Mononuclear cell (primary cell): ENCODE results near the gene C3orf52. TPM values are rescaled to one million over a fixed set of nuclear protein-coding genes. Genes with fewer than 3 reads are reported as not detected.

Source experiments
- H3K27me3 ChIP-seq: 2 replicates; pipeline ENCODE4 v1.6.0; 2011; ENCODE audit warnings: low read length, control low read depth; ENCODE audit not compliant: insufficient read depth
- H3K4me1 ChIP-seq: 2 replicates; pipeline ENCODE4 v1.5.1; 2011; ENCODE audit warnings: mild to moderate bottlenecking, low read length, control low read depth; ENCODE audit not compliant: insufficient read depth
- H3K4me3 ChIP-seq: 2 replicates; pipeline ENCODE4 v1.5.1; 2011; ENCODE audit warnings: mild to moderate bottlenecking, low read length, moderate library complexity
- H3K9me3 ChIP-seq: 2 replicates; pipeline ENCODE4 v1.5.1; 2011; ENCODE audit warnings: low read depth, mild to moderate bottlenecking, control low read depth, low read length
- total RNA-seq: library from RNA; depleted of rRNA; stranded (reverse); fragments of >200 nt; gene quantifications from one replicate; pipeline ENCODE4 v1.2.3, GENCODE V29; 2012

The C3orf52 gene
- total RNA-seq, 1 donor, result 1.3 TPM

- no peaks in the 10 kb centered on the region for H3K9me3 ChIP-seq
- H3K4me3 ChIP-seq, result no peak overlapping the region
- no peaks in the 10 kb centered on the region for H3K27me3 ChIP-seq
- peaks cover 54% of the 10 kb centered on the region for H3K4me1 ChIP-seq
Measured at GRCh38 chr3:112133626-112134334, 47.6 kb downstream of the C3orf52 start.

DNA sequence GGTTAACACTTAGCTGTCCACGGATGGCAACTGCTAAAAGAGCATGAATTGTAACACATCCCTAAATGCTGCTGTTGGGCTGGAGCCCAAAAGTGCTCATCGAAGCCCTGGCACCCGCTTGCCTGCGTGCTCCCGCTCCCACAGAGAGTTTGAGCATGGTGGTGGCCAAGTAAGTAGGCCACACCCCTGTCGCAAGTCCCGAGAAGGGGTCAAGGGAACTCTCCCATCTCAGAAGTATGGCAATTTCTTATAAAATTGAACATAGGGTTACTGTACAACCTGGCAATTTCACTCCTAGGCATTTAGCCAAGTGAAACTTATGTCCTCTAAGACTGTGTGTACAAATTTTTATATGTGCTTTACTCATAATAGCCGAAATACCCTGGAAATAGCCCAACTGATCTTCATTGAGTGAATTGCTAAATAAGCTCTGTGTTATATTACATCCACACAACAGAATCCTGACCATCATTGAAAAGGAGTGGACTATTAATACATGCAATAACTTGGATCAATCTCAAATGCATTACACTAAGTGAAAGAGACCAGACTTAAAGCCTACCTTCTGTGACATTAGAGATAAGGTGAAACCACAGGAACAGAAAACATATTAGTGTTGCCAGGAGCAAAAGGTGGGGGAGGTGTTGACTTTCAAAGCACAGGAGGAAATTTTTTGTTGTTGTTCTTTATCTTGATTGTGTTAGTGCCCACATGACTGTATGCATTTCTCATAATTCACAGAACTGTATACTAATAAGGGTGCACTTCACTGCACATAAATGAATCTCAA lies 48.3 kb downstream of the C3orf52 start:
- Histone ChIP-seq H3K9me3 (no peaks in the 10 kb centered on the region), H3K27me3 (no peaks in the 10 kb centered on the region), H3K4me1 (peaks cover 46% of the 10 kb centered on the region), H3K4me3 (no peak overlapping the region)

DNA sequence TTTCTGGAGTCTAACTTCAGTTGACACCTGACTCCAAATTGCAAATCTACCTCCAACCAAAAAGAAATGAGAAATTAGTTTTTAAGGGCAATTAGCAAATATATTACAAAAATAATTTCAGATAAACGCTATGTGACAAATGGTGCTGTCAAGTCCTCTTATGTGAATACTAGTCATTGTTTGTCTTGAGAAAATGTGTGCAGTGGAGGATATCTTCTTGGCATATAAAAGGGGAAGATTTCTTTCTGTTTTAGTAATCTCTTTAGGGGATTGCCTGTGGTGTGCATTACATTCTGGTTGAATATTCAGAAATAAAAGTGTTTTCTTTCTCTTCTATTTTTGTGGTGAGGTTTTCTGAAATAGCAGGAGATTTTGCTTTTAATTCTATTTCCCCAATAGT lies 49.9 kb downstream of the C3orf52 start:
- peaks cover 32% of the 10 kb centered on the region for H3K4me1 ChIP-seq
- no peak overlapping the region for H3K4me3 ChIP-seq
- H3K9me3 ChIP-seq, result no peaks in the 10 kb centered on the region
- no peaks in the 10 kb centered on the region for H3K27me3 ChIP-seq

- no peaks in the 10 kb centered on the region for H3K27me3 ChIP-seq
- H3K9me3 ChIP-seq, result no peaks in the 10 kb centered on the region
- peaks cover 26% of the 10 kb centered on the region for H3K4me1 ChIP-seq
- no peak overlapping the region for H3K4me3 ChIP-seq
Measured at GRCh38 chr3:112136959-112137693, 50.9 kb downstream of the C3orf52 start.

DNA sequence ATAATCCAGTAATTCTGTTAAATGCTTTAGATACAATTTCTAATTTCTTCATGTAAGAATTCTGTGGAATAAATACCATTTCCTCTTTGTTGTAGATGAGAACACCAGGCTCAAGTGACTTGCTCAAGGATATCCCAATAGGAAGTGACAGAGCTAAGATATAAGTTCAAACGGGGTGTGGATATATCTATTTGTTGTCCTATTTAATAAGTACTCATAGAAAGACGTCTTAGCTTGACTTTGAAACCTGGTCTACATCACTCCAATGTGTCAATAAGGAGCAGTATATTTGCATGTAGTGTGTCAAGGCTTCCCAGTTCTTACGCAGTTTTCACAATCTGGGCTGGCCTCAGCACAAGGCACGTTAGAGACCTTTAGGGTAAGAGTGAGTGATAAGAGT lies 51.6 kb downstream of the C3orf52 start:
- H3K9me3 ChIP-seq, result no peaks in the 10 kb centered on the region
- no peaks in the 10 kb centered on the region for H3K27me3 ChIP-seq
- no peak overlapping the region for H3K4me3 ChIP-seq
- peaks cover 21% of the 10 kb centered on the region for H3K4me1 ChIP-seq

DNA sequence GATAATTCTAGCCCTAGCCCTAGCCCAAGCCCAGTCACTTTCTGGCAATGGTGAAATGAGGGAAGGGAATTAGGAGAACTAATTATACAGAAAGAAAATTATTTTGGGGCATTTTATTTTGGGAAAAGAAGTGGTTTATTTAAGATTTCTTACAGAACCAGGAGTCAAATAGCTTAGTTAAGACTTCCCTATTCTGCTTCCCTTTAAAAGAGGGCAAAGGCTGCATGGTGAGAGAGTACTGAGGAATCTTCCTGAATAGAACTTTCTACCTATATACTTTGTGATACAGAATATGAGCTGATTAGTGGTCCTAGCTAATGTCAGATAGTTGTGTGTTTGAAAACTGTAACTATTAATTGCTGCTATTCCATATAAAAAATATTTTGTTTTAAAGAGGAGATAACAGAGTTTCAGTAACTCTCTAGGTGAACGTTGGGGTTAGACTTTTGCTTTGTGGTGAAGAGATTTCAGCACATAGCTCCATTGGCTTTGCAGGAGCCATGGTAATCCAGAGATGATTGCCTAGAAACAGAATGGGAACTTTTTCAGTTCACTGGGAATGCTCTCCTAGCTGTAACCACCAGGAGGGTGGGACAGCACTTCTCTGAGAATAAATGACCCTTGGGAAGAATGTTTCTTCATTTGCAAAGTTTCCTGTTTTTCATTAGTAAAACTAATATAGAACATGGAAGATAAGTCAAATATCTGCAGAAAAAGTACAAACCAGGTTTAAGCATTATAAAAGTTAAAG lies 52.2 kb downstream of the C3orf52 start:
- no peaks in the 10 kb centered on the region for H3K9me3 ChIP-seq
- H3K4me1 ChIP-seq, result peaks cover 15% of the 10 kb centered on the region
- no peaks in the 10 kb centered on the region for H3K27me3 ChIP-seq
- no peak overlapping the region for H3K4me3 ChIP-seq

DNA sequence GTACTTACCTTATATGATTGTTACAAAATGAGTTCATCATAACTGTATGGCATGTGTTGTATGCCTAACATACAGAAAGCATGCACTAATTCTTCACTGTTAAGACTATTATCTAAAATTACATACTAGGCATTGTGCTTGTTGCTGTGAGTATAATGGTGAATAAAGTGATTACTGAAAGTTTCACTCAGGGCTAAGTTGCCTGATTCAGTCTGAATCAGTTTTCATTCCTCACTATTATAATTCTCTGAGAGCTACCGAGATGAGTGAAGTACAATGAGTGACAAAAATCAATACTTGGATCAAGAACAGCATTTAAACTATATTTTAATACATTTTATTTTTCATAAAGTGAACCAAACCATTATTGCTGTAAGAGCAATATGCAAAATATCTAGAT lies 54.4 kb downstream of the C3orf52 start:
- H3K27me3 ChIP-seq, result no peaks in the 10 kb centered on the region
- peaks cover 5% of the 10 kb centered on the region for H3K4me1 ChIP-seq
- H3K4me3 ChIP-seq, result no peak overlapping the region
- H3K9me3 ChIP-seq, result peaks cover 9% of the 10 kb centered on the region

GRCh38 chr3:112141293-112141692 lies 55.1 kb downstream of the C3orf52 start:
- H3K4me3 ChIP-seq, result no peak overlapping the region
- no peaks in the 10 kb centered on the region for H3K27me3 ChIP-seq
- H3K9me3 ChIP-seq, result peaks cover 9% of the 10 kb centered on the region
- H3K4me1 ChIP-seq, result peaks cover 5% of the 10 kb centered on the region

DNA sequence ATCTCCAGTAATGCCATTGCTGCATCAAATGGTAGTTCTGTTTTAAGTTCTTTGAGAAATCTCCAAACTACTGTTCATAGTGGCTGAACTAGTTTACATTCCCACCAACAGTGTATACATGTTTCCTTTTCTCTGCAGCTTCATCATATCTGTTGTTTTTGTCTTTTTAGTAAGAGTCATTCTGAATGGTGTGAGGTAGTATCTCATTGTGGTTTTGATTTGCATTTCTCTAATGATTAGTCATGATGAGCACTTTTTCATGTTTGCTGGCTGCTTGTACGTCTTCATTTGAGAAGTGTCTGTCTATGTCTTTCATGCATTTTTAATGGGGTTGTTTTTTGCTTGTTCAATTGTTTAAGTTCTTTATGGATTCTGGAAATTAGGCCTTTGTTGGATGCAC lies 57.1 kb downstream of the C3orf52 start:
- H3K9me3 ChIP-seq, result peaks cover 21% of the 10 kb centered on the region
- no peaks in the 10 kb centered on the region for H3K27me3 ChIP-seq
- no peaks in the 10 kb centered on the region for H3K4me1 ChIP-seq
- H3K4me3 ChIP-seq, result no peak overlapping the region

DNA sequence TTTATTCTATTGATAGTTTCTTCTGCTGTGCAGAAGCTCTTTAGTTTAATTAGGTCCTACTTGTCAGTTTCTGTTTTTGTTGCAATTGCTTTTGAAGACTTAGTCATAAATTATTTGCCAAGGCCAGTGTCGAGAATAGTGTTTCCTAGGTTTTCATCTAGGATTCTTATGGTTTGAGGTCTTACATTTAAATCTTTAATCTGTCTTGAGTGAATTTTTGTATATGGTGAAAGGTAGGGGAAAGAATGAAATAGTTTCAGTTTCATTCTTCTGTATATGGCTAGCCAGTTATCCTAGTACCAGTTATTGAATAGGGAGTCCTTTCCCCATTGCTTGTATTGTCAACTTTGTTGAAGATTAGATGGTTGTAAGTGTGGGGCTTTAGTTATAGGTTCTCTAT lies 57.5 kb downstream of the C3orf52 start:
- Histone ChIP-seq H3K27me3 (no peaks in the 10 kb centered on the region), H3K4me3 (no peak overlapping the region), H3K4me1 (no peaks in the 10 kb centered on the region), H3K9me3 (peaks cover 21% of the 10 kb centered on the region)

DNA sequence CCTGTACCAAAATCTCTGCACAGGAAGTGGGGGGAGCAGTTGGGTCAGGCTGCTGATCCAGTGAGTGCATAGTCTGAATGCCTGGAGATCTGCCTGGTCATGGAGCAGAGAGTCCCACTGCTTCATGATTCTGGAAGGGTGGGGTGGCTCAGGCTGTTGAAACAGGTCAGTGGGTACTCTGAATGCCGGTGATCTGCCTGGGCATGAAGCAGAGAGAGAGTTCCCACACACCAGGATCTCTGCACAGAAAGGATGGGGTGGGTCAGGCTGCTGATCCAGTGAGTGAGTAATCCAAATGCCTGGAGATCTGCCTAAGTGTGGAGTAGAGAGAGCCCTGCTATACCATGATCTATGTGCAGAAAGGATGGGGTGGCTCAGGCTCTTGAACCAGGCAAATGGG lies 62.9 kb downstream of the C3orf52 start:
- H3K4me1 ChIP-seq, result no peaks in the 10 kb centered on the region
- no peak overlapping the region for H3K4me3 ChIP-seq
- peaks cover 21% of the 10 kb centered on the region for H3K9me3 ChIP-seq
- H3K27me3 ChIP-seq, result no peaks in the 10 kb centered on the region

DNA sequence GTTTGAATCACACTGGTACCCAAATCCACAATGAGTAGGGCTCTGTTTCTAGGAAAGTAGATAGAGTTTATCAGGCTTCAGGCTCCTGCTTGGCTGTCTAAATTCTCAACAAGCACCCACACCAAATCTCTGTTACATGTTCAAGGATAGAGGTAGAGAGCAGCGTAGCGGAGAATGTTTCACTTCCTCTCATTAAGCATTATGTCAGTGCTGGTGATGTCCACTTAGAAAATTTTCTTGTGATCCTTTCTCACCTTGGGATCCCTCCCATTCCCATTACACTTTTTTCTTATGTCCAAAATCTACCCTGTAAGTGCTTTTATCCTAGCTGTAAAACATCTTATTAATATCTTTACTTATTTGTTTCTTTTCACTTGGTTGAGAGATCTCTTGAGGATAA lies 81.6 kb downstream of the C3orf52 start:
- no peaks in the 10 kb centered on the region for H3K9me3 ChIP-seq
- no peaks in the 10 kb centered on the region for H3K27me3 ChIP-seq

More for the DNA sequence above, 81.6 kb downstream of the C3orf52 start:
- Histone ChIP-seq H3K4me1 (no peaks in the 10 kb centered on the region), H3K4me3 (no peak overlapping the region)
